ENCODE measurements around the gene CYP20A1.
"Not testable (repeated sequence)": the region's sequence is repeated elsewhere in the genome, so short reads cannot be mapped to it uniquely, and the experiment has no call there.

The CYP20A1 gene, protein sequence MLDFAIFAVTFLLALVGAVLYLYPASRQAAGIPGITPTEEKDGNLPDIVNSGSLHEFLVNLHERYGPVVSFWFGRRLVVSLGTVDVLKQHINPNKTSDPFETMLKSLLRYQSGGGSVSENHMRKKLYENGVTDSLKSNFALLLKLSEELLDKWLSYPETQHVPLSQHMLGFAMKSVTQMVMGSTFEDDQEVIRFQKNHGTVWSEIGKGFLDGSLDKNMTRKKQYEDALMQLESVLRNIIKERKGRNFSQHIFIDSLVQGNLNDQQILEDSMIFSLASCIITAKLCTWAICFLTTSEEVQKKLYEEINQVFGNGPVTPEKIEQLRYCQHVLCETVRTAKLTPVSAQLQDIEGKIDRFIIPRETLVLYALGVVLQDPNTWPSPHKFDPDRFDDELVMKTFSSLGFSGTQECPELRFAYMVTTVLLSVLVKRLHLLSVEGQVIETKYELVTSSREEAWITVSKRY

DNA sequence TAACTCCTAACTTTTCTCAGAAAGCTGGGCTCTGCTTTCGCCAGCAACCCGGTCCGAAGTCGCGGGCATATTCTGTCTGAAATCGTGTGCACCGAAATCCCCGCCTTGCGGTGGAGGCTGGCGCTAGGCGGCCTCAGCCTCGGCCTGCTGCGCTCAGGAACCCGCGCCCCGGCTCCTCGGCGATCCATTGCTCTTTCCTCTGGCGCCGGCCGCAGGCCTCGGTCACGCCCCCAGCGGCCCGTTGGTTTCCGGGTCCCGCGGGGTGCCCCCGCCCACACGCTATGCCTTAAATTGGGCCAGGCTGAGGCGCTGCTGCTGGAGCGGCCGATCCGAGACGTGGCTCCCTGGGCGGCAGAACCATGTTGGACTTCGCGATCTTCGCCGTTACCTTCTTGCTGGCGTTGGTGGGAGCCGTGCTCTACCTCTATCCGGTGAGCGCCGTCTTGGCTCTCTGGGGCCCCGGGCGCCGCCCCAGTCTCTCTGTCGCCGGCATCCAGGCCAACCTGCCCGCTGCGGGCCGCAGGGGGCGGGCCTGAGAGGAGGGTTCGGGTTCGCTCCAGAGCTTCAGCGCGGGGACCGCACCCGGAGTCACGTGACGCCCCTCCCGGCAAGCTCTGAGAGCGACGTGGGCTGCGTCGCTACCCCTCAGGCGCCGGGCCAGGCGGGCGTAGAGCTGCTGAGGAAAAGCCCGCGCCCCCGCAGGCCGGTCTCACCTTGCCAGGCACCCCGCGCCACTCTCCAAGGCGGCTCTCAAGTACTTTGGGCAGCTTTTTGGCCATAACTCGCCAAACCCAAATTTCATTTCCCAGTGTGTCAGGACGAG, at the start of gene CYP20A1:
Gene CYP20A1, plus strand, starts transcription at position 315 of the 823 bp plus-strand sequence. Its CDS starts 45 bp downstream, at position 360.
- H3K36me3 ChIP-seq (ENCODE audit: control insufficient read depth, insufficient read depth, low read length) = no peaks in the 10 kb centered on the region
- TF ChIP-seq, protein P1, sequence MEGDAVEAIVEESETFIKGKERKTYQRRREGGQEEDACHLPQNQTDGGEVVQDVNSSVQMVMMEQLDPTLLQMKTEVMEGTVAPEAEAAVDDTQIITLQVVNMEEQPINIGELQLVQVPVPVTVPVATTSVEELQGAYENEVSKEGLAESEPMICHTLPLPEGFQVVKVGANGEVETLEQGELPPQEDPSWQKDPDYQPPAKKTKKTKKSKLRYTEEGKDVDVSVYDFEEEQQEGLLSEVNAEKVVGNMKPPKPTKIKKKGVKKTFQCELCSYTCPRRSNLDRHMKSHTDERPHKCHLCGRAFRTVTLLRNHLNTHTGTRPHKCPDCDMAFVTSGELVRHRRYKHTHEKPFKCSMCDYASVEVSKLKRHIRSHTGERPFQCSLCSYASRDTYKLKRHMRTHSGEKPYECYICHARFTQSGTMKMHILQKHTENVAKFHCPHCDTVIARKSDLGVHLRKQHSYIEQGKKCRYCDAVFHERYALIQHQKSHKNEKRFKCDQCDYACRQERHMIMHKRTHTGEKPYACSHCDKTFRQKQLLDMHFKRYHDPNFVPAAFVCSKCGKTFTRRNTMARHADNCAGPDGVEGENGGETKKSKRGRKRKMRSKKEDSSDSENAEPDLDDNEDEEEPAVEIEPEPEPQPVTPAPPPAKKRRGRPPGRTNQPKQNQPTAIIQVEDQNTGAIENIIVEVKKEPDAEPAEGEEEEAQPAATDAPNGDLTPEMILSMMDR (IDR thresholded peaks at IDR 0.05; ENCODE audit: insufficient read depth, low read length, poor library complexity, severe bottlenecking) = no peak
- peak; percentile 99 for DNase-seq (ENCODE audit: extremely low read depth, insufficient read length)
- H3K27me3 ChIP-seq (replicated peaks; ENCODE audit: control insufficient read depth, insufficient read depth, low read length) = no peaks in the 10 kb centered on the region
- H3K4me3 ChIP-seq (replicated peaks; ENCODE audit: low read depth, low read length) = peak within 1 kb of the TSS; percentile 94

DNA sequence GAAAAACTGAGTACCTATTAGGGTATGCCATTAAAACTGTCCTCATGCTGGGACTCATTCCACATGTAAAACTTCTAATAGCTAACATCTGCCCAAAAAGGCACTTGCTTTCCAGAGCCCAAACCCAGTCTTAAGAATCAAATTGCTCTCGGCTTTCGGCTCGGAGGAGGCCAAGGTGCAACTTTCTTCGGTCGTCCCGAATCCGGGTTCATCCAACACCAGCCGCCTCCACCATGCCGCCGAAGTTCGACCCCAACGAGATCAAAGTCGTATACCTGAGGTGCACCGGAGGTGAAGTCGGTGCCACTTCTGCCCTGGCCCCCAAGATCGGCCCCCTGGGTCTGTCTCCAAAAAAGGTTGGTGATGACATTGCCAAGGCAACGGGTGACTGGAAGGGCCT, 48.3 kb upstream of the CYP20A1 start:
- not testable (repeated sequence) for H3K4me3 ChIP-seq (replicated peaks; ENCODE audit: low read depth, low read length); H3K36me3 ChIP-seq (ENCODE audit: control insufficient read depth, insufficient read depth, low read length); DNase-seq (ENCODE audit: extremely low read depth, insufficient read length); H3K27me3 ChIP-seq (replicated peaks; ENCODE audit: control insufficient read depth, insufficient read depth, low read length)

DNA sequence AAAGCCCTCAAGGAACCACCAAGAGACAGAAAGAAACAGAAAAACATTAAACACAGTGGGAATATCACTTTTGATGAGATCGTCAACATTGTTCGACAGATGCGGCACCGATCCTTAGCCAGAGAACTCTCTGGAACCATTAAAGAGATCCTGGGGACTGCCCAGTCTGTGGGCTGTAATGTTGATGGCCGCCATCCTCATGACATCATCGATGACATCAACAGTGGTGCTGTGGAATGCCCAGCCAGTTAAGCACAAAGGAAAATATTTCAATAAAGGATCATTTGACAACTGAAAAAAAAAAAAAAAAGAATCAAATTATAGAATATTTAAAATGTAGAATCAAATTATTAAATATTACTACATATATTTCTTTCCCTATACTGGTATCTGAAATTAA, 47.8 kb upstream of the CYP20A1 start:
- H3K27me3 ChIP-seq (replicated peaks; ENCODE audit: control insufficient read depth, insufficient read depth, low read length); H3K36me3 ChIP-seq (ENCODE audit: control insufficient read depth, insufficient read depth, low read length); DNase-seq (ENCODE audit: extremely low read depth, insufficient read length); H3K4me3 ChIP-seq (replicated peaks; ENCODE audit: low read depth, low read length): not testable (repeated sequence)

DNA sequence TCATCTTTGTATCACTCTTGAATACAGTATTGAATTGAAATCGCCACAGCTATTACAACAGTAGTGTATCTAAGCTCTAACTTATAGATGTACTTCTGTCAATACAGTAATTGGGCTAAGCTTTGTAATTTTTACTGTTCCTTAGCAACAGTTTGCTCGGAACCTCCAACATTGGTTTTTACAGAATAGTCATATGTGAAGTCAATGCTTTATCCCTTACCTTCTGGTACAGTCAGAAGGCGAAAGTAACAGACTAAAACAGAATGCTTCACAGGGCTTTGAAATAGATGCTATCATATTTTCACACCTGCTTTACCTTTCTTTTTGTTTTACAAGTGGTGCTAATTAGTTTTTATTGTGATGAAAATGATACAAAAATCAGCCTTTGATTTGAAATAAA, 46.9 kb upstream of the CYP20A1 start:
- TF ChIP-seq, protein P1 (IDR thresholded peaks at IDR 0.05; ENCODE audit: insufficient read depth, low read length, poor library complexity, severe bottlenecking) = no peak
- H3K4me3 ChIP-seq (replicated peaks; ENCODE audit: low read depth, low read length) = no peak overlapping the region
- DNase-seq (ENCODE audit: extremely low read depth, insufficient read length) = peak; percentile 13
- no peaks in the 10 kb centered on the region for H3K27me3 ChIP-seq (replicated peaks; ENCODE audit: control insufficient read depth, insufficient read depth, low read length)
- no peaks in the 10 kb centered on the region; the same call in 1 of the 2 replicates for H3K36me3 ChIP-seq (ENCODE audit: control insufficient read depth, insufficient read depth, low read length)

DNA sequence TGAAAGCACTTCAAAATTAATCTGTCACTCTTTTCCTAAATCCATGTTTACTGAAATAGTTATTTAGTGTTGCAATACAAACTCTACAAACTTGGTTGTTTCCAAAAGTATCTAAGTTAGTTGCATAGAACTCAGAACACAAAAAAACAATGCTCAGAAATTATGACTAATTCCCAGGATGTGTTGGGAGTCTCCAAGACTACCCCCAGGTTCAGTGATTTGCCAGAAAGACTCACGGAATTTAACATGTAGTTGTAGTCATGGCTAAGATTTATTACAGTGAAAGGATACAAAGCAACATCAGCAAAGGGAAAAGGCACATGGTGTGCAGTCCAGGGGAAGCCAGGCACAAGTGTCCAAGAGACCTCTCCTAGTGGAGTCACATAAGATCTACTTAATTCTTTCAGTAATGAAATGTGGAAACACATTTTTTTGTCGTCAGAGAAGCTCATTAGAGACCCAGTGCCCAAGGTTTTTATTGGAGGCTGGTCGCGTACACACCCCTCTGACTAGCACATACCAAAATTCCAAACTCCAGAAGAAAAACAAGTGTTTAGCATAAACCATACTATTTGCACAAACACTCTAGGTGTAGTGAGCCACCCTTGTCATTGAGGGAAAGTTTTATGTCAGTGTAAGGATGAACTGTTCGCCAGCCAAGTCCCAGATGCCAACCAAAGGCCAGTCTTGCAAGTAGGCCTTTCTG, 43.3 kb upstream of the CYP20A1 start:
- Histone ChIP-seq H3K4me3 (replicated peaks; ENCODE audit: low read depth, low read length) (no peak overlapping the region), H3K36me3 (ENCODE audit: control insufficient read depth, insufficient read depth, low read length) (no peaks in the 10 kb centered on the region), H3K27me3 (replicated peaks; ENCODE audit: control insufficient read depth, insufficient read depth, low read length) (no peaks in the 10 kb centered on the region)
- no peak for DNase-seq (ENCODE audit: extremely low read depth, insufficient read length)
- TF ChIP-seq, protein P1 (IDR thresholded peaks at IDR 0.05; ENCODE audit: insufficient read depth, low read length, poor library complexity, severe bottlenecking) = no peak

DNA sequence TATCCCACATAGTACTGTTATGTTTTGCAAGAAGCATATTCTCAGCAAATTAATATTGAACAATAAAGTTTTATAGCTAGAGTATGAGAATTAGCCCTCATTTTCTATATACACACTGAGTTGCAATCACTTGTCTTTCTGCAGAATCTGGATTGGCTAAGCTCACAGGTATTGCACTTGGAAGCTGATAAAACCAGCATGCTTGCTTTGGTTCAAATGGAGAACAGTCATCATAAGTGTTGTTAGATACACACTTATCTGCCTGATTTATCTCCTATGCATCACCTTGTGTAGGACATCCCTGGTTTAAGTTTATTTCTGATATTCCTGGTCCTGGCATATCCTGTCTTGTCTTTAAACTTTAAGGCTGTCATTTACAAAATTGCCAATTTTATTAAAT, 38.0 kb upstream of the CYP20A1 start:
- DNase-seq (ENCODE audit: extremely low read depth, insufficient read length) = no peak
- Histone ChIP-seq H3K4me3 (replicated peaks; ENCODE audit: low read depth, low read length) (no peak overlapping the region), H3K27me3 (replicated peaks; ENCODE audit: control insufficient read depth, insufficient read depth, low read length) (no peaks in the 10 kb centered on the region), H3K36me3 (ENCODE audit: control insufficient read depth, insufficient read depth, low read length) (no peaks in the 10 kb centered on the region)
- TF ChIP-seq, protein P1 (IDR thresholded peaks at IDR 0.05; ENCODE audit: insufficient read depth, low read length, poor library complexity, severe bottlenecking) = no peak

Data from GM06990 (cell line).